ENCODE data around the gene MINDY2. TPM values are rescaled to one million over a fixed set of nuclear protein-coding genes. Genes with fewer than 3 reads are reported as not detected.

The MINDY2 gene
- total RNA-seq, 1 donor from 2014 or later = 20.9 TPM

DNA sequence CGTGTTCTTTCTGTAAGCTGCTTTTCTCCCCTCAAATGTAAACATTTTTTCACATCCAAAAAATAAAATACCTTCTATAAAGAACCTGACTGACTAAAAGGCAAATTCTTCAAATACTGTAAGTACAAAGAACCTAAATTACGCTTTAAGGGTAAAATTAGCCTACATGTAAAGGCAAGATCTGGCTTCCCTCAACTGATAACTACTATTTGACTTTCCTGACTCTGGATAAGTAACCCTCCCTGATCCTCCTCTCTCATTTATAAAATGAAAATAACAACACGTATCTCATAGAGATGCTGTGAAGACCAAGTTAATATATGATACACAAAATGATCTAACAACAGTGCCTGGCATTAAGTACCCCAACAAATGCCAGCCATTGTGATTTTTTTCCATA is 33.8 kb upstream of the MINDY2 start:
- H3K9me3 Mint-ChIP-seq (ENCODE audit: unreplicated experiment) = no peaks in the 10 kb centered on the region
- no peaks in the 10 kb centered on the region for H3K27me3 ChIP-seq (ENCODE audit: insufficient read depth, low read length)
- TF ChIP-seq, protein P1, sequence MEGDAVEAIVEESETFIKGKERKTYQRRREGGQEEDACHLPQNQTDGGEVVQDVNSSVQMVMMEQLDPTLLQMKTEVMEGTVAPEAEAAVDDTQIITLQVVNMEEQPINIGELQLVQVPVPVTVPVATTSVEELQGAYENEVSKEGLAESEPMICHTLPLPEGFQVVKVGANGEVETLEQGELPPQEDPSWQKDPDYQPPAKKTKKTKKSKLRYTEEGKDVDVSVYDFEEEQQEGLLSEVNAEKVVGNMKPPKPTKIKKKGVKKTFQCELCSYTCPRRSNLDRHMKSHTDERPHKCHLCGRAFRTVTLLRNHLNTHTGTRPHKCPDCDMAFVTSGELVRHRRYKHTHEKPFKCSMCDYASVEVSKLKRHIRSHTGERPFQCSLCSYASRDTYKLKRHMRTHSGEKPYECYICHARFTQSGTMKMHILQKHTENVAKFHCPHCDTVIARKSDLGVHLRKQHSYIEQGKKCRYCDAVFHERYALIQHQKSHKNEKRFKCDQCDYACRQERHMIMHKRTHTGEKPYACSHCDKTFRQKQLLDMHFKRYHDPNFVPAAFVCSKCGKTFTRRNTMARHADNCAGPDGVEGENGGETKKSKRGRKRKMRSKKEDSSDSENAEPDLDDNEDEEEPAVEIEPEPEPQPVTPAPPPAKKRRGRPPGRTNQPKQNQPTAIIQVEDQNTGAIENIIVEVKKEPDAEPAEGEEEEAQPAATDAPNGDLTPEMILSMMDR (IDR thresholded peaks at IDR 0.05; ENCODE audit: insufficient read depth, low read depth, low read length) = no peak
- TF ChIP-seq EZH2 (IDR thresholded peaks at IDR 0.05; ENCODE audit: insufficient read depth, low read length) = no peak
- H3K27ac ChIP-seq (ENCODE audit: low read depth, low read length) = no peak overlapping the region
- no peak overlapping the region for H3K4me3 Mint-ChIP-seq (ENCODE audit: unreplicated experiment)
- no peaks in the 10 kb centered on the region for H3K36me3 Mint-ChIP-seq (ENCODE audit: low read depth, unreplicated experiment)
- peaks cover 7% of the 10 kb centered on the region for H3K4me1 ChIP-seq (ENCODE audit: insufficient read depth, low read length)
- no peak overlapping the region for H3K4me2 ChIP-seq (ENCODE audit: low read length)
- peaks cover 96% of the 10 kb centered on the region for H3K79me2 ChIP-seq (ENCODE audit: insufficient read depth, low read length)
- DNase-seq (ENCODE audit: low read depth) (no peak), FAIRE-seq (no peak)
- H3K4me3 ChIP-seq (ENCODE audit: insufficient read depth, low read depth, low read length) = no peak overlapping the region
- H3K36me3 ChIP-seq (ENCODE audit: insufficient read depth, low read length) = no peaks in the 10 kb centered on the region
- H3K27ac Mint-ChIP-seq (ENCODE audit: unreplicated experiment) = no peak overlapping the region
- peaks cover 17% of the 10 kb centered on the region for H3K4me1 Mint-ChIP-seq (ENCODE audit: low read depth, unreplicated experiment)
- no peaks in the 10 kb centered on the region for H3K9me3 ChIP-seq (ENCODE audit: insufficient read depth, low read depth, low read length)
- peaks cover 73% of the 10 kb centered on the region for H4K20me1 ChIP-seq (ENCODE audit: insufficient read depth, low read length)
- H3K9ac ChIP-seq (ENCODE audit: low read length) = no peak overlapping the region
- H3K27me3 Mint-ChIP-seq (ENCODE audit: low read depth, unreplicated experiment) = no peaks in the 10 kb centered on the region
- no peak overlapping the region for H2AFZ ChIP-seq (ENCODE audit: low read depth, low read length)

DNA sequence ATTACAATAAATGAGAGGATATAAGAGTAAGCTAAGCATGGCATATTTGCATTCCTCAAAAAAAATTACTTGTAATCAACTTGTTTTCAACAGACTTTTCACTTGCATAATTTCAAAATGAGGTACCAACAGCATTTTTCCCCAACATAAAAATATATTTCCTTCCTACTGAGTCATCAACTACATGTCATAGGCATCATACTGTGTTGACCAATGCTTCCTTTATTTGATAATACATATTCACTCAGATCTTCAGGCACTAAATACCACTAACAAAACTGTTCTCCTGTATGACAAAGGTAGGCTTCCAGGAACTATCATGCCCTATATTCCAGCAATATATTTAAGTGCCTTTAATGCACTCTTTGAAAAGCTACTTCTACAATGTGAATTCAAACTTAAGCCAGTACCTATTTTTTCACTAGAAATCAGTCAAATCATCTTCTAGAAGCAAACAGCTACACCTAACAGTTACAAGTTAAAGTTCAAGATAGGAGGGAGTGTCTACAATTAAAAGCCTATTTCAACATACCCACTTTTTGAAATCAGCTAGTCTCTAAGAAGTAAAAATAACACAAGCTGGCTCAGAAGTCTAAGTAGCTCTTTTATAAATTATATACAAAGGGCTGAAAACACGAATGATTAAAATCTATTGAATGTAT is 32.9 kb upstream of the MINDY2 start:
- Mint-ChIP-seq H3K27ac (ENCODE audit: unreplicated experiment) (no peak overlapping the region), H3K27me3 (ENCODE audit: low read depth, unreplicated experiment) (no peaks in the 10 kb centered on the region), H3K4me1 (ENCODE audit: low read depth, unreplicated experiment) (peaks cover 18% of the 10 kb centered on the region), H3K9me3 (ENCODE audit: unreplicated experiment) (no peaks in the 10 kb centered on the region), H3K4me3 (ENCODE audit: unreplicated experiment) (no peak overlapping the region), H3K36me3 (ENCODE audit: low read depth, unreplicated experiment) (no peaks in the 10 kb centered on the region)
- Histone ChIP-seq H3K9ac (ENCODE audit: low read length) (no peak overlapping the region), H3K4me2 (ENCODE audit: low read length) (no peak overlapping the region), H3K36me3 (ENCODE audit: insufficient read depth, low read length) (no peaks in the 10 kb centered on the region), H4K20me1 (ENCODE audit: insufficient read depth, low read length) (peaks cover 74% of the 10 kb centered on the region), H3K27ac (ENCODE audit: low read depth, low read length) (no peak overlapping the region), H2AFZ (ENCODE audit: low read depth, low read length) (no peak overlapping the region), H3K9me3 (ENCODE audit: insufficient read depth, low read depth, low read length) (no peaks in the 10 kb centered on the region), H3K4me3 (ENCODE audit: insufficient read depth, low read depth, low read length) (no peak overlapping the region), H3K4me1 (ENCODE audit: insufficient read depth, low read length) (peaks cover 8% of the 10 kb centered on the region), H3K27me3 (ENCODE audit: insufficient read depth, low read length) (no peaks in the 10 kb centered on the region), H3K79me2 (ENCODE audit: insufficient read depth, low read length) (peaks cover 97% of the 10 kb centered on the region)
- TF ChIP-seq, protein P1 (IDR thresholded peaks at IDR 0.05; ENCODE audit: insufficient read depth, low read depth, low read length) = no peak
- no peak for TF ChIP-seq EZH2 (IDR thresholded peaks at IDR 0.05; ENCODE audit: insufficient read depth, low read length)
- no peak for DNase-seq (ENCODE audit: low read depth)
- no peak for FAIRE-seq

DNA sequence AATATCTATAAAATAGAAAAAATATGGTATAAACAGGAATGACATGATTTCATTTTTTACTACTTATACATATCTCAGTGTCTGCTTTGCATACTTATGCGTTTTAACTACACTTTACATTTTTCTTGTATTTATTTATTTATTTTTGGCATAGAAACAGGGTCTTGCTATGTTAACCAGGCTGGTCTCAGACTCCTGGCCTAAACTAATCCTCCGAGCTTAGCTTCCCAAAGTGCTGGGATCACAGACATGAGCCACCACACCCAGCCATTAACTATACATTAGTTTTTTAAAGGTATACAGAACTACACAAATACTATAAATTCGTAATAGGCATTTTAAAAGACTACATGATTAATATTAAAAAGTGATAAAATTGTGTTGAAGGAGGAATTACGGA is 30.7 kb upstream of the MINDY2 start:
- peaks cover 72% of the 10 kb centered on the region for H4K20me1 ChIP-seq (ENCODE audit: insufficient read depth, low read length)
- no peaks in the 10 kb centered on the region for H3K27me3 ChIP-seq (ENCODE audit: insufficient read depth, low read length)
- Mint-ChIP-seq H3K27ac (ENCODE audit: unreplicated experiment) (no peak overlapping the region), H3K27me3 (ENCODE audit: low read depth, unreplicated experiment) (no peaks in the 10 kb centered on the region), H3K9me3 (ENCODE audit: unreplicated experiment) (no peaks in the 10 kb centered on the region), H3K4me1 (ENCODE audit: low read depth, unreplicated experiment) (peaks cover 18% of the 10 kb centered on the region), H3K4me3 (ENCODE audit: unreplicated experiment) (no peak overlapping the region), H3K36me3 (ENCODE audit: low read depth, unreplicated experiment) (no peaks in the 10 kb centered on the region)
- H2AFZ ChIP-seq (ENCODE audit: low read depth, low read length) = no peak overlapping the region
- no peak overlapping the region for H3K4me3 ChIP-seq (ENCODE audit: insufficient read depth, low read depth, low read length)
- no peak for DNase-seq (ENCODE audit: low read depth)
- H3K79me2 ChIP-seq (ENCODE audit: insufficient read depth, low read length) = peaks cover 97% of the 10 kb centered on the region
- FAIRE-seq = no peak
- TF ChIP-seq EZH2 (IDR thresholded peaks at IDR 0.05; ENCODE audit: insufficient read depth, low read length) = no peak
- TF ChIP-seq, protein P1 (IDR thresholded peaks at IDR 0.05; ENCODE audit: insufficient read depth, low read depth, low read length) = no peak
- peaks cover 9% of the 10 kb centered on the region for H3K4me1 ChIP-seq (ENCODE audit: insufficient read depth, low read length)
- H3K9me3 ChIP-seq (ENCODE audit: insufficient read depth, low read depth, low read length) = no peaks in the 10 kb centered on the region
- no peak overlapping the region for H3K9ac ChIP-seq (ENCODE audit: low read length)
- no peak overlapping the region for H3K4me2 ChIP-seq (ENCODE audit: low read length)
- no peaks in the 10 kb centered on the region for H3K36me3 ChIP-seq (ENCODE audit: insufficient read depth, low read length)
- no peak overlapping the region for H3K27ac ChIP-seq (ENCODE audit: low read depth, low read length)

Data from astrocyte (in vitro differentiated cells and primary cell).